Left ventricle myocardium inferior (tissue), 1 donor: ENCODE results near the gene ZMYND11. TPM values are rescaled to one million over a fixed set of nuclear protein-coding genes. Genes with fewer than 3 reads are reported as not detected.

Source experiments
- DNase-seq: peaks from one replicate; pipeline ENCODE4 v3.0.0-alpha.2; 2020
- H3K27ac ChIP-seq: fragments of 200-600 bp; replicated peaks from 2 replicates; pipeline ENCODE4 v1.8.0; 2021
- H3K27me3 ChIP-seq: fragments of 200-600 bp; 2 replicates; pipeline ENCODE4 v1.8.0; 2021; ENCODE audit warnings: low read depth
- H3K36me3 ChIP-seq: fragments of 200-600 bp; 2 replicates; pipeline ENCODE4 v1.8.0; 2021
- H3K4me1 ChIP-seq: fragments of 200-600 bp; 2 replicates; pipeline ENCODE4 v1.8.0; 2021
- H3K4me3 ChIP-seq: fragments of 200-600 bp; 2 replicates; pipeline ENCODE4 v1.8.0; 2021; ENCODE audit warnings: mild to moderate bottlenecking, moderate library complexity
- H3K9me3 ChIP-seq: fragments of 200-600 bp; replicated peaks from 2 replicates; pipeline ENCODE4 v1.8.0; 2021
- intact Hi-C: fragments of 100-400 bp; cut with micrococcal nuclease; formaldehyde crosslinking; loops from one replicate; pipeline ENCODE4 v1.11.0; 2022
- total RNA-seq: library from RNA; stranded (reverse); fragmentation: NEBNext Ultra II Directional; extraction: Animal tissue kit (Norgen Biotek cat#: 25700); gene quantifications from one replicate; pipeline ENCODE4 v1.2.1, GENCODE V29; 2021
- TF ChIP-seq, protein P1 (sequence below): fragments of 200-600 bp; IDR thresholded peaks from 2 replicates; pipeline ENCODE4 v1.8.0; 2021; ENCODE audit warnings: antibody characterized with exemption, mild to moderate bottlenecking, borderline replicate concordance
- donor health status: DM: no; HTN: yes; CAD: no; lungs with severe emphysema.

Gene ZMYND11
- total RNA-seq, 1 donor from 2014 or later, result 79.6 TPM

DNA sequence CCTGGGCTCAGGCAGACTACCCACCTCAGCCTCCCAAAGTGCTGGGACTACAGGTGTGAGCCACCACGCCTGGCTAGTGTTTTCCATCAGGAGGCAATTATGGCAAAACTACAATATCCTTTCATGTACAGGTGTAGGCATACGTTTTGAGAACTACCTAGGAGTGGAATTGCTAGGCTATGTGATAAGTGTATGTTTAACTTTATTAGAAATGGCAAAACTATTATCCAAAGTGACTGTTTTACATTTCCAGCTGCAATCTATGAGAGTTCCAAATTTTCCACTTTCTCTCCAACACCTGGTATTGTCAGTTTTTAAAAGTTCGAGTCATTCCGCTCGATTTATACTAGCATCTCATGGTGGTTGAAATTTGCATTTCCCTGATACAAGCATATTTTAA lies 59.0 kb downstream of the ZMYND11 start:
- Histone ChIP-seq H3K9me3 (no peaks in the 10 kb centered on the region), H3K27me3 (no peaks in the 10 kb centered on the region), H3K27ac (no peak overlapping the region), H3K36me3 (no peaks in the 10 kb centered on the region), H3K4me3 (no peak overlapping the region), H3K4me1 (peaks cover 26% of the 10 kb centered on the region)
- DNase-seq, result no peak
- intact Hi-C loops, result no loop called here
- TF ChIP-seq, protein P1, sequence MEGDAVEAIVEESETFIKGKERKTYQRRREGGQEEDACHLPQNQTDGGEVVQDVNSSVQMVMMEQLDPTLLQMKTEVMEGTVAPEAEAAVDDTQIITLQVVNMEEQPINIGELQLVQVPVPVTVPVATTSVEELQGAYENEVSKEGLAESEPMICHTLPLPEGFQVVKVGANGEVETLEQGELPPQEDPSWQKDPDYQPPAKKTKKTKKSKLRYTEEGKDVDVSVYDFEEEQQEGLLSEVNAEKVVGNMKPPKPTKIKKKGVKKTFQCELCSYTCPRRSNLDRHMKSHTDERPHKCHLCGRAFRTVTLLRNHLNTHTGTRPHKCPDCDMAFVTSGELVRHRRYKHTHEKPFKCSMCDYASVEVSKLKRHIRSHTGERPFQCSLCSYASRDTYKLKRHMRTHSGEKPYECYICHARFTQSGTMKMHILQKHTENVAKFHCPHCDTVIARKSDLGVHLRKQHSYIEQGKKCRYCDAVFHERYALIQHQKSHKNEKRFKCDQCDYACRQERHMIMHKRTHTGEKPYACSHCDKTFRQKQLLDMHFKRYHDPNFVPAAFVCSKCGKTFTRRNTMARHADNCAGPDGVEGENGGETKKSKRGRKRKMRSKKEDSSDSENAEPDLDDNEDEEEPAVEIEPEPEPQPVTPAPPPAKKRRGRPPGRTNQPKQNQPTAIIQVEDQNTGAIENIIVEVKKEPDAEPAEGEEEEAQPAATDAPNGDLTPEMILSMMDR, result no peak

DNA sequence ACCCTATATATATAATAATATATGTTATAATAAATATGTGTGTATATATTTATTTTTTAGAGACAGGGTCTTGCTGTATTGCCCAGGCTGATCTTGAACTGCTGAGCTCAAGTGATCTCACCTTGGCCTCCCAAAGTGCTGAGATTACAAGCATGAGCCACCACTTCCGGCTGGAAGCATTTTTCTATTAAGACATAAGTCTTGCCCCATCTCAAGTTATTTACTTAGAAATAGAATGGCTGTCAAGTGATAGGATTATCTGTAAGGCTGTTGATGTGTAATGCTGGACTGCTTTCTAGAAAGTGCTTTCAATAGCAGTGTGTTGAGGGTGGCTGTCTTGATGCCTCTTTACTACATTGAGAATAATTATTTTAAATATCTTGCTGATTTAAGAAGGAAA lies 65.2 kb downstream of the ZMYND11 start:
- DNase-seq, result no peak
- intact Hi-C loops, result no loop called here
- Histone ChIP-seq H3K9me3 (no peaks in the 10 kb centered on the region), H3K4me1 (no peaks in the 10 kb centered on the region), H3K4me3 (no peak overlapping the region), H3K27ac (no peak overlapping the region), H3K36me3 (no peaks in the 10 kb centered on the region), H3K27me3 (no peaks in the 10 kb centered on the region)
- TF ChIP-seq, protein P1, result no peak

DNA sequence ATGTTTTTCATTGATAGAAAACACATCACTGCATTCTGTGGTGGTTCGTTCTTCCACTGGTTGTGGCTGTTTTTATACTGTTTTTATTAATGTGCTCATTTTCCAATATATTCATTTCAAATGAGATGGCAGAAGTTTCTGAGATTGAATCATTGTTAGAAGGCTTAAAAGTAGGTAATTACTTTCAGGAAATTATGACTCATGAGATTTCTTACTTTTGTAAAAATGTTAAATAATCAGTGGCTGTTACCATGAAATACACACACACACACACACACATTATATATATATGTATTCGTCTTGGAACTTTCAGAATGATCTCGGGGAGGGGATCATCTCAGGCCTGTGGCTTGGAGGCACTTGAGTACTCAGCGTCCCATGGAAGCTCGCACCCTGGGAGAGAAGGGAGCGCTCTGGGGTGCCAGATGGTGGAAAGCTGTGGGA lies 66.1 kb downstream of the ZMYND11 start:
- Histone ChIP-seq H3K9me3 (no peaks in the 10 kb centered on the region), H3K4me3 (no peak overlapping the region), H3K27ac (no peak overlapping the region), H3K27me3 (no peaks in the 10 kb centered on the region), H3K4me1 (no peaks in the 10 kb centered on the region), H3K36me3 (no peaks in the 10 kb centered on the region)
- intact Hi-C loops, result no loop called here
- no peak for DNase-seq
- TF ChIP-seq, protein P1, result no peak

DNA sequence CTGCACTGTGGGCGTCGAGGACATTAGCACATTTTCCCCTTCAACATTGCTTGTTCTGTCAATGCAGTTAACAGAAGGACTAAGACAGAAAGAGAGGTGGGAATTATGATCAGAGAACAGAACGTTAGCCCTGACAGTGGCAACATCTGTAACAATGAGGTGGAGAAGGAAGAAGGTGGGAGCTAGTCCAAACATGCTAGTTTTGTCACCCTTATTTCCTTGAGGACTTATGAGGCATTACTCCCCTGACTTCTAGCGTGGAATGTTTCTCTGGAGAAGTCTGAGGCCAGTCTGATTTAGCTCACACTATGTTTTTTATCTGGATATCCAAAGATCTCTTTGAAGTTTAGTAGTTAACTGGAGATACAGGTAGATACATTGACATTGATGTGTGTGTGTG lies 73.4 kb downstream of the ZMYND11 start:
- TF ChIP-seq, protein P1, result no peak
- no peaks in the 10 kb centered on the region for H3K27me3 ChIP-seq
- H3K36me3 ChIP-seq, result peaks cover 11% of the 10 kb centered on the region
- intact Hi-C loops, result no loop called here
- no peak overlapping the region for H3K4me3 ChIP-seq
- no peak for DNase-seq
- H3K9me3 ChIP-seq, result no peaks in the 10 kb centered on the region
- no peak overlapping the region for H3K27ac ChIP-seq
- no peaks in the 10 kb centered on the region for H3K4me1 ChIP-seq

DNA sequence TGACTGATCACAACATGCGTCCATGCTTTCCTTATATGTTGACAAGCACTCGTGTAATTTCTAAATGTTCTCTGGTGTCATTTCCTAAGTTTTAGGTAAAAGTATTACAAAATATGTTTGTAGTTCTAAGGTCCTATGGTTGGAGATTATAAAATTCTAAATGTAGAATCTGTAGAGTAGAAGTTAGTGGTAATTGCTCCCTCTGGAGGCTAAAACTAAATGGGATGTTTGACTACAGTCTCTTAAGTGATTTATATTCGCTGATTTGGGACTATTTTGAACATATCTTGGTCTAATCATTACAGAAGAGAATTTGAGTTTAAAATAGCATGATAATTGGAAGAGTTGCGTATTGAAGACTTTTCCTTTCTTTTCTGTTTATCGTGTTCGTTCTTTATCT lies 74.1 kb downstream of the ZMYND11 start:
- no peak for DNase-seq
- Histone ChIP-seq H3K9me3 (no peaks in the 10 kb centered on the region), H3K4me1 (no peaks in the 10 kb centered on the region), H3K27ac (no peak overlapping the region), H3K4me3 (no peak overlapping the region), H3K27me3 (no peaks in the 10 kb centered on the region), H3K36me3 (peaks cover 11% of the 10 kb centered on the region)
- intact Hi-C loops, result no loop called here
- TF ChIP-seq, protein P1, result no peak

DNA sequence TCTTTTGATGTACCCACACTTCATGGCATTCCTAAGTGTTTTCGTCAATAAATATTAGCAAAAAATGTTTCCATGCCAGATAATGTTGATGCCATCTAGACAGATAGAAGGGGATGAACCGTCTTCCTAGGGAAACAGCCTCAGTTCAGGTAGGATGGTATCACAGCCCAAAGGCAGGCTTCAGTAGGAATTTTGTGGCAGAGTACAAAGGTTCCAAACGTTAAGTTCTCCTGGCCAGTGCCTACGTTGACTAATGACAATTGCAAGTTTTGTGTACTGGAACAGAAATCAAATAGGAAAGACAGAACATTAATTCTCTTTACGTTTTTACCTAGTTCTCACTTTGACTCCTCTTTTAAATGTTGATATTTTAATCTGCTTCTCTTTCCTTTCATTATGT lies 75.0 kb downstream of the ZMYND11 start:
- Histone ChIP-seq H3K4me1 (no peaks in the 10 kb centered on the region), H3K36me3 (peaks cover 11% of the 10 kb centered on the region), H3K27ac (no peak overlapping the region), H3K9me3 (no peaks in the 10 kb centered on the region), H3K27me3 (no peaks in the 10 kb centered on the region), H3K4me3 (no peak overlapping the region)
- no peak for DNase-seq
- TF ChIP-seq, protein P1, result no peak
- intact Hi-C loops, result no loop called here
